ELR (cell line): ENCODE results near the gene EYS.

Experiments
- DNase-seq: peaks from one replicate; pipeline ENCODE4 v3.0.0-alpha.2; 2015; ENCODE audit warnings: low read depth

EYS gene

GRCh38 chr6:64231928-64232327 is 1475.1 kb downstream of the EYS start:
- DNase-seq, result no peak

GRCh38 chr6:64230530-64230929 is 1476.5 kb downstream of the EYS start:
- DNase-seq, result no peak

GRCh38 chr6:64227863-64228262 is 1479.2 kb downstream of the EYS start:
- DNase-seq, result no peak

GRCh38 chr6:64225503-64225902 is 1481.5 kb downstream of the EYS start:
- no peak for DNase-seq

- DNase-seq, result no peak
These were observed 1482.2 kb downstream of the EYS start for GRCh38 chr6:64224819-64225218.

GRCh38 chr6:64221776-64222175 is 1485.2 kb downstream of the EYS start:
- no peak for DNase-seq

- no peak for DNase-seq
These were observed 1486.2 kb downstream of the EYS start for GRCh38 chr6:64220801-64221200.

GRCh38 chr6:64217721-64218620 is 1489.1 kb downstream of the EYS start:
- DNase-seq, result no peak

GRCh38 chr6:64214373-64214772 is 1492.7 kb downstream of the EYS start:
- DNase-seq, result no peak

GRCh38 chr6:64213697-64214096 is 1493.3 kb downstream of the EYS start:
- no peak for DNase-seq

GRCh38 chr6:64197246-64197645 is 1509.8 kb downstream of the EYS start:
- no peak for DNase-seq

GRCh38 chr6:64186592-64186991 is 1520.4 kb downstream of the EYS start:
- DNase-seq, result no peak

GRCh38 chr6:64185621-64186020 is 1521.4 kb downstream of the EYS start:
- no peak for DNase-seq

- no peak for DNase-seq
These were observed 1531.7 kb downstream of the EYS start for GRCh38 chr6:64175296-64175695.

GRCh38 chr6:64170316-64170715 is 1536.7 kb downstream of the EYS start:
- DNase-seq, result no peak

GRCh38 chr6:64160486-64160885 is 1546.5 kb downstream of the EYS start:
- DNase-seq, result no peak

- DNase-seq, result no peak
These were observed 1552.0 kb downstream of the EYS start for GRCh38 chr6:64155063-64155462.

- no peak for DNase-seq
These were observed 1560.2 kb downstream of the EYS start for GRCh38 chr6:64146876-64147275.

GRCh38 chr6:64146094-64146493 is 1560.9 kb downstream of the EYS start:
- no peak for DNase-seq

- no peak for DNase-seq
These were observed 1561.4 kb downstream of the EYS start for GRCh38 chr6:64145658-64146057.

- no peak for DNase-seq
These were observed 1563.9 kb downstream of the EYS start for GRCh38 chr6:64143101-64143500.

- no peak for DNase-seq
These were observed 1565.3 kb downstream of the EYS start for GRCh38 chr6:64141680-64142079.

- DNase-seq, result no peak
These were observed 1578.6 kb downstream of the EYS start for GRCh38 chr6:64128301-64129024.
